ENCODE results near the gene ZFHX3.

ZFHX3 gene

GRCh38 chr16:72744076-72744793, 303.7 kb downstream of the ZFHX3 start:
- no peak for DNase-seq (ENCODE audit: extremely low spot score, insufficient read length, low read depth)
- FAIRE-seq = no peak

- FAIRE-seq (peak; percentile 73), DNase-seq (ENCODE audit: extremely low spot score, insufficient read length, low read depth) (no peak)
These were observed 304.7 kb downstream of the ZFHX3 start for GRCh38 chr16:72743011-72743761.

GRCh38 chr16:72740347-72740746, 307.6 kb downstream of the ZFHX3 start:
- FAIRE-seq = no peak
- no peak for DNase-seq (ENCODE audit: extremely low spot score, insufficient read length, low read depth)

GRCh38 chr16:72739577-72739976, 308.4 kb downstream of the ZFHX3 start:
- DNase-seq (ENCODE audit: extremely low spot score, insufficient read length, low read depth) = no peak
- FAIRE-seq = no peak

- no peak for FAIRE-seq
These were observed 311.9 kb downstream of the ZFHX3 start for GRCh38 chr16:72736074-72736473.

More at GRCh38 chr16:72736074-72736473, 311.9 kb downstream of the ZFHX3 start:
- DNase-seq (ENCODE audit: extremely low spot score, insufficient read length, low read depth) = no peak
